GM19099 (cell line): ENCODE results near the gene OVAAL.

ENCODE experiments used
- POLR2A ChIP-seq: IDR thresholded peaks from 3 replicates; pipeline ENCODE4 v1.6.1; 2011; ENCODE audit warnings: low read depth; ENCODE audit not compliant: insufficient read length; ENCODE audit errors: extremely low read depth

Gene OVAAL

DNA sequence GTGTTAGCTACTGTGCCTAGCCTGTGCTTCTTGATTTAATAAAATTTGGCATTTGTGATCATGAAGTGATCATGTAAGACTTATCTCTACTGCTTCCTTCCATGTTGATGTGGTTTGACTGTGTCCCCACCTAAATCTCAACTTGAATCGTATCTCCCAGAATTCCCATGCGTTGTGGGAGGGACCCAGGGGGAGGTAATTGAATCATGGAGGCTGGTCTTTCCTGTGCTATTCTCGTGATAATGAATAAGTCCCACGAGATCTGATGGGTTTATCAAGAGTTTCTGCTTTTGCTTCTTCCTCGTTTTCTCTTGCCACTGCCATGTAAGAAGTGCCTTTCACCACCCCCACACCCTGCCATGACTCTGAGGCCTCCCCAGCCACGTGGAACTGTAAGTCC, at the start of gene OVAAL:
TSS of gene OVAAL (plus strand) at position 301 of the 400 bp plus-strand sequence.
- no peak for TF ChIP-seq POLR2A

- TF ChIP-seq POLR2A: no peak
These were observed 47.9 kb upstream of the OVAAL start for GRCh38 chr1:180510882-180511281.

- no peak for TF ChIP-seq POLR2A
These were observed 45.2 kb upstream of the OVAAL start for GRCh38 chr1:180513531-180513930.

DNA sequence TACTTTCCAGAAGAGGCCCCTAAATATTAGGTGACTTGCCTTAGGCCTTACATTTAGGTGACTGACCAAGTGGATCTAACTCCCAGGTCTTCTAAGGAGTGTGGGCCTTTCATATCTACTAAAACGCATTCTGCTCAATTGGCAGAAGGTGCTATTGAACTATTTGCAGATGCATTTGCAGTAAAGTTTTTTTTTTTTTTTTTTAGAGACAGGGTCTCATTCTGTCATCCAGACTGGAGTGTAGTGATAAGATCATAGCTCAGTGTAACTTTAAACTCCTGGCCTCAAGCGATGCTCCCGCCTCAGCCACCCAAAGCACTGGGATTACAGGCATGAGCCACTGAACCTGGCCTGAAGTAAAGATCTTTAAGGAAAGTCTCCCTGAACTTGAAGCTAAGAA, 43.4 kb upstream of the OVAAL start:
- no peak for TF ChIP-seq POLR2A

GRCh38 chr1:180515857-180516388, 42.8 kb upstream of the OVAAL start:
- no peak for TF ChIP-seq POLR2A

- no peak for TF ChIP-seq POLR2A
These were observed 38.9 kb upstream of the OVAAL start for GRCh38 chr1:180519846-180520245.

- TF ChIP-seq POLR2A: no peak
These were observed 37.1 kb upstream of the OVAAL start for GRCh38 chr1:180521474-180522212.

- no peak for TF ChIP-seq POLR2A
These were observed 36.6 kb upstream of the OVAAL start for GRCh38 chr1:180522213-180522515.

DNA sequence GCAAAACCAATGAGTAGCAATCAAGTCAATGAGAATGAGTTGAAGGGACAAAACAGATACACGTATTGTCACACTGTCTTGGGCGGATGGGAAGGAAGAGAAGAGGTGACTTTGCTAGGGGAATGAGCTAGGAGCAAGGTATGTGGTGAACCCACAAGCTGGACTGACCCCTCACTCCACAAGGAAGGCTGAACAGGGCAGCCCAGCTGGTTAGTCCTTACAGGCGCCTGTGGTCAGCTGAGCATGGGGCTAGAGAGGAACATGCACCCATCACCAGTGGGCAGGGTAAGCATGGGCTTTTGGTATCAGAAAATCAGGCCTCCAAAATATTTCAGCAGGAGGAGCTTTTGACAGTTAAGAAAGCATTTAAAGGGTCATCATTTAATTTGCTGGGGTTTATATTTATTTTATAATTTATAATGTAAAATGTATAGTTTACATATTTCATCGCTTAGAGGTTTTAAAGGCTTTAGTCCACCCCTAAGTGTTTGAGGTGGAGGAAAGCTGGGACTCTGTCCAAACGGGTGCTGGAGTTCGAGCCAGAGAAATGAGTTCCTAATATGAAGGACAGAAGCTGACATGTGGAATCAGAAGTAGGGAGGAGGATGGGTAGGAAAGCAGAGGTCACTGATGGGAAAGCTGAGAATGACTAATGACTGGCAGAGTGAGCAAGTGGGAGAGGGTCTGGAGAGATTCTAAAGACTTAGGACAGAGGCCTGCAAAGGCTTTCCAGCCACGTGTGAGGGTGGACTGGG, 34.4 kb upstream of the OVAAL start:
- TF ChIP-seq POLR2A: no peak

GRCh38 chr1:180524915-180525714, 33.6 kb upstream of the OVAAL start:
- TF ChIP-seq POLR2A: no peak

DNA sequence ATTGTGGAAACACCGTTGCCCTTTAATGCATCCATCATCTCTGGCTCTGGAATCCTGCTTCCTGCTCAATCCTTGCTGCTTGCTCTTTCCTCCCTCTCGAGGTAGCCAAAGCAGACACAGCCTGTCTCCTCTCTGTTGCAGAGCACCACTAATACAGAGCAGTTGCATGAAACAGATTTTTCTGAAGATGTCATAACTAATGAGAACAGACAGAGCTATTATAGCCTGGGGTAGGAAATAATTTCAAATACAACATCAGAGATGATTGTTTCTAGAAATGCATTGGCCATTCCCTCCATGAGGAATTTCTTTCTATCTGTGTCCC, 33.1 kb upstream of the OVAAL start:
- no peak for TF ChIP-seq POLR2A

DNA sequence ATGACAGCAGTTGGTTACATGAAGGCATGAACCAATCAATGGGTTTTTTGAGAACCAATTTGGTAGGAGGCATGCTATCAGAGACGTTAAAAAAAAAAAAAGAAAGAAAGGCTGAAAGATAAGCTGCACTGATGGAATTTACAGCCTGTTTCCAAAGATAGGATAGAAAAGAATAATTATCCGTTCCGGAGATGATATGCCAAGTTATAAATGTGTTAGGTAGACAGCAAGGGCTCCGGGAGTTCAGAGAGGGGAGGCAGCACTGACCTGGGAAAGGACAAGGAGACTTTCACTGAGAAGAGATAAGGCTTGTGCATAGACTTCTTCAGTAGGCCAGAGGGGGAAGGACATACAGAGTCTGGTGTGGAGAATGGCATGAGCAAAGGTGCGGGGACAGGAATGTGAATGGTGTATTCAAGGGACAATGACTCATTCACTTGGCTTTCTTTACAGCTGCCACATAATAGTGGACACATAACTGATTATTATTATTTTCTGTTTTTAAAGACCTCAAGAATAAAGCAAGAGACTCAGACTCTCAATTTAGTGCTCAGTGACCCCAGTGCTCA, 31.6 kb upstream of the OVAAL start:
- TF ChIP-seq POLR2A: no peak

DNA sequence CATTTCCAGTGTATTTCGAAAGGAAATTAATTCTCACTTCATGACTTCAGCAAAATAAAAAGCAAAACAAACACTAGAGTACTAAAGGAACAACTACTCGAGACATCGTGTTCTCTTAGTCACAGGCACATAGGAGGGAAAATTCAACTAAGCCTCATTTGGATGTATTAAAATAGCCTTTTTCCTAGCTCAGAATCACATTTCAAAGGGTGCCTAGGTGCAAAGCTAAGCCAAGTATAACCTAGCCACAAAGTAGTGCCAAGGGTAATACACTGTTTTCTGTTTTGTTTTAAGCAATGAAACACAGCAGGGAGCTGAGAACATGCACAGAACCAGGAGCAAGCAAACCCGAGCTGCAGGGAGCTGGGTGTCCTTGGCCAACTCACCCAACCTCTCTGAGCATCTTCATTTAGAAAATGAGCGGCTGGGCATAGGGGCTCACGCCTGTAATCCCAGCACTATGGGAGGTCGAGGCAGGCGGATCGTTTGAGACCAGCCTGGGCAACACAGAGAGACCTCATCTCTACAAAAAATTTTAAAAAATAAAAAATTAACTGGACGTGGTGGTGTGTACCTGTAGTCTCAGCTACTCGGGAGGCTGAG, 29.8 kb upstream of the OVAAL start:
- no peak for TF ChIP-seq POLR2A

GRCh38 chr1:180530501-180530900, 28.3 kb upstream of the OVAAL start:
- TF ChIP-seq POLR2A: no peak

DNA sequence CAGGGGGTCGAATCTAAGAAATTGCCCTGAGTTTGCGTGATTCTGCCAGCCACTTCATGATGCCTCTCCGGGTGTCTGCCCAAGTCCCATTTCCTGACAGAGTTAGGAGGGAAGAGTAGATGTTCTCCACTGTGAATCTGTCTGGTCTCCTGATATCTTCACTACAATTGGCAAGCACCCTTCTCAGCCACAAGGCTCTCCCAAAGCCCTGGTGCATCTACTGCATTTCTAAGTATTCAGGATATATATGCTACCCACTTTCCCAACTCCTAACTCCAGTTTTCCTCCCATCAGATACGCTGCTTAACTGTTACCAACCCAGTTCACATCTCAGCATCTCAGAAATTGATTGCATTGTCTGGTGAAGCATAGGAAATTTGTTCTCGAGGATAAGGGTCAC, 25.9 kb upstream of the OVAAL start:
- TF ChIP-seq POLR2A: no peak

DNA sequence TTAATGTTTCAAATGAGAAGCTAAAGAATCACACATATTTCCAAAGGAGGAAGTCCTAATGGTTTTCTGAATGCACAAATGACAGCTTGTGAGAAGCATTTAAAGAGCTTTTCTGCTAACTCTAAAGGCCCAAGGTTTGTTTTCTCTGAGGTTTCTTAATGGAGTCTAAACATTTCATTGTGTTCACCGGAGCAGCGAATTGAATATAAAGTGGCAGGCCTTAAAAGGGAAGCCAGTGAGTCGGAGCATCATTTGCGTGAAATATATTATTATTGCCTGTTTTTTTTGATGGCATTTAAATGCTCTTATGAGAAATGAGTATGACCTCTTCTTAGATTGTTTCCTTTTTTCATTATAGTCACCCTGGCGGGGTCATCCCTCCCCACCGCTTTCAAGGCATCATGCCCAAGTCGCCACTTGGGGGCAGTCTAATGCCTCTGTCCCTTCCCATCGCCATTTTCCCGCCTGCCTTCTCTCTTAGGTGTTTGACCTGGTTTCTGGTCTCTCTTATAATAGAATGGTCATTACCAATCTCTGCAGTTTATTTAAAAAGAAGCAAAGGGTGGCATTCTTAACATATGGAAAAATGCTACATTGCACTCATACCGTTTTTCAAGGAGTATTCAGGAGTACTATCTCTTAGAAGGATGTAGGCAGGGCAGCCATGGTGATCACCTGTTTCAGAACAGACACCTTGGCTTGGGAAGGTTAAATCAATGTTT, 25.3 kb upstream of the OVAAL start:
- TF ChIP-seq POLR2A: no peak
